ENCODE results near the gene PRKCB.
"Not testable (repeated sequence)": the region's sequence is repeated elsewhere in the genome, so short reads cannot be mapped to it uniquely, and the experiment has no call there.

GRCh38 chr16:24238846-24239245 lies 403.1 kb downstream of the PRKCB start:
- TF ChIP-seq EZH2 (IDR thresholded peaks at IDR 0.05; ENCODE audit: low read depth, unreplicated experiment); CTCF (conservative IDR thresholded peaks at IDR 0.05; ENCODE audit: low read depth in 2 of 2); JUNB (IDR thresholded peaks at IDR 0.05; ENCODE audit: unreplicated experiment); ZNF114 (CRISPR knock-in tag; IDR thresholded peaks at IDR 0.05); POLR2AphosphoS5 (IDR thresholded peaks at IDR 0.05; ENCODE audit: low read depth); EZH2phosphoT487 (IDR thresholded peaks at IDR 0.05; ENCODE audit: unreplicated experiment); REST (IDR thresholded peaks at IDR 0.05; ENCODE audit: unreplicated experiment); ETS1 (IDR thresholded peaks at IDR 0.05); ZNF462 (CRISPR knock-in tag; IDR thresholded peaks at IDR 0.05); CREB1 (CRISPR knock-in tag; IDR thresholded peaks at IDR 0.05; ENCODE audit: low read depth); ZNF331 (CRISPR knock-in tag; IDR thresholded peaks at IDR 0.05; ENCODE audit: low read depth); NANOG (IDR thresholded peaks at IDR 0.05; ENCODE audit: borderline replicate concordance); STAT1 (IDR thresholded peaks at IDR 0.05; ENCODE audit: unreplicated experiment): not testable (repeated sequence)
